Measurements from ENCODE around the gene PGBD1.
"Not testable (repeated sequence)": the region's sequence is repeated elsewhere in the genome, so short reads cannot be mapped to it uniquely, and the experiment has no call there.

The PGBD1 gene

DNA sequence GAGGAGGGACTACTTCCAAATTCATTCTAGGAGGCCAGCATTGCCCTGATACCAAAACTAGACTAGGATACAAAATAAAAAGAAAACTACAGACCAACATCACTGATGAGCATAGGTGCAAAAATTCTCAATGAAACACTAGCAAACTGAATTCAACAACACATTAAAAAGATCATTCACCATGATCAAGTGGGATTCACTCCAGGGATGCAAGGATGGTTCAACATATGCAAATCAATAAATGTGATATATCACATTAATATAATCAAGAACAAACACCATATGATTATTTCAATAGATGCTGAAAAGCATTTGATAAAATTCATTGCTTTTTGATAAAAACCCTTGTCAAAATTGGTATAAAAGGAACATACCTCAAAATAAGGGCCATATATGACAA is 10.2 kb downstream of the PGBD1 start:
- TF ChIP-seq, protein P1, sequence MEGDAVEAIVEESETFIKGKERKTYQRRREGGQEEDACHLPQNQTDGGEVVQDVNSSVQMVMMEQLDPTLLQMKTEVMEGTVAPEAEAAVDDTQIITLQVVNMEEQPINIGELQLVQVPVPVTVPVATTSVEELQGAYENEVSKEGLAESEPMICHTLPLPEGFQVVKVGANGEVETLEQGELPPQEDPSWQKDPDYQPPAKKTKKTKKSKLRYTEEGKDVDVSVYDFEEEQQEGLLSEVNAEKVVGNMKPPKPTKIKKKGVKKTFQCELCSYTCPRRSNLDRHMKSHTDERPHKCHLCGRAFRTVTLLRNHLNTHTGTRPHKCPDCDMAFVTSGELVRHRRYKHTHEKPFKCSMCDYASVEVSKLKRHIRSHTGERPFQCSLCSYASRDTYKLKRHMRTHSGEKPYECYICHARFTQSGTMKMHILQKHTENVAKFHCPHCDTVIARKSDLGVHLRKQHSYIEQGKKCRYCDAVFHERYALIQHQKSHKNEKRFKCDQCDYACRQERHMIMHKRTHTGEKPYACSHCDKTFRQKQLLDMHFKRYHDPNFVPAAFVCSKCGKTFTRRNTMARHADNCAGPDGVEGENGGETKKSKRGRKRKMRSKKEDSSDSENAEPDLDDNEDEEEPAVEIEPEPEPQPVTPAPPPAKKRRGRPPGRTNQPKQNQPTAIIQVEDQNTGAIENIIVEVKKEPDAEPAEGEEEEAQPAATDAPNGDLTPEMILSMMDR (IDR thresholded peaks at IDR 0.05; ENCODE audit: extremely low read depth, insufficient read depth, missing control alignments), result no peak
- in situ Hi-C loops (cut with MboI; ENCODE audit: low pct_unique_long_range_greater_than_20kb, low sequenced_read_pairs, unreplicated experiment), result no loop called here
- no peak for DNase-seq (ENCODE audit: low spot score)

GRCh38 chr6:28295326-28295725 is 14.0 kb downstream of the PGBD1 start:
- no peak for DNase-seq (ENCODE audit: low spot score)
- TF ChIP-seq, protein P1 (IDR thresholded peaks at IDR 0.05; ENCODE audit: extremely low read depth, insufficient read depth, missing control alignments), result no peak
- in situ Hi-C loops (cut with MboI; ENCODE audit: low pct_unique_long_range_greater_than_20kb, low sequenced_read_pairs, unreplicated experiment), result no loop called here

- no peak for DNase-seq (ENCODE audit: low spot score)
- in situ Hi-C loops (cut with MboI; ENCODE audit: low pct_unique_long_range_greater_than_20kb, low sequenced_read_pairs, unreplicated experiment), result no loop called here
- TF ChIP-seq, protein P1 (IDR thresholded peaks at IDR 0.05; ENCODE audit: extremely low read depth, insufficient read depth, missing control alignments), result no peak
These were observed 15.2 kb downstream of the PGBD1 start for GRCh38 chr6:28296520-28297060.

GRCh38 chr6:28303570-28303969 is 22.2 kb downstream of the PGBD1 start:
- peak; percentile 49 for DNase-seq (ENCODE audit: low spot score)
- TF ChIP-seq, protein P1 (IDR thresholded peaks at IDR 0.05; ENCODE audit: extremely low read depth, insufficient read depth, missing control alignments), result no peak
- in situ Hi-C loops (cut with MboI; ENCODE audit: low pct_unique_long_range_greater_than_20kb, low sequenced_read_pairs, unreplicated experiment), result no loop called here

- in situ Hi-C loops (cut with MboI; ENCODE audit: low pct_unique_long_range_greater_than_20kb, low sequenced_read_pairs, unreplicated experiment); DNase-seq (ENCODE audit: low spot score): not testable (repeated sequence)
These were observed 25.0 kb downstream of the PGBD1 start for GRCh38 chr6:28306363-28306762.

DNA sequence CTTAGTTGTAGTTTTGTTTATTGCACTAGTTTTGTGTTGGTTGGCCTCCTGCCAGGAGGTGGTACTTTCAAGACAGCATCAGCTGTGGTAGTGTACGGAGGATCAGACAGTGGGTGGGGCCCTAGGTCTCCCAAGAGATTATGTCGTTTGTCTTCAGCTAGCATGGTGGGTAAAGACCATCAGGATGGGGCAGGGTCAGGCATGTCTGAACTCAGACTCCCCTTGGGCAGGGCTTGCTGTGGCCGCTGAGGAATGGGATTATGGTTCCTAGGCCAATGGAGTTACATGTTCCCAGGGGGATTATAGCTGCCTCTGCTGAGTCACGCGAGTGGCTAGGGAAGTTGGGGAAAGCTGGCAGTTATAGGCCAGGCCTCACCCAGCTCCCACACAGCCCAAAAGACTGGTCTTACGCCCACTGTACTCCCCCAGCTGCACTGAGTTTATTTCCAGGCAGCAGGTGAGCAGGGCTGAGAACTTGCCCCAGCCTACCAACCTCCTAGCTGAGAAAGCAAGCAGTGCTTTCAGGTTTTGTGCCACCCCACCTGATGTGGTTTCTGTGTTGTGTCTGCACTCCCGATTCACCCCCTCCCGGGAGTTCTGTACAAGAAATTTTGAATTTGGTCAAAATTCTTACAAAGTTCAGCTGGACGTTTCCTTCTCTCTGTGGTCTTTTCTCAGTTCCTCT is 29.9 kb downstream of the PGBD1 start:
- no peak for DNase-seq (ENCODE audit: low spot score)
- TF ChIP-seq, protein P1 (IDR thresholded peaks at IDR 0.05; ENCODE audit: extremely low read depth, insufficient read depth, missing control alignments), result no peak
- in situ Hi-C loops (cut with MboI; ENCODE audit: low pct_unique_long_range_greater_than_20kb, low sequenced_read_pairs, unreplicated experiment), result no loop called here

DNA sequence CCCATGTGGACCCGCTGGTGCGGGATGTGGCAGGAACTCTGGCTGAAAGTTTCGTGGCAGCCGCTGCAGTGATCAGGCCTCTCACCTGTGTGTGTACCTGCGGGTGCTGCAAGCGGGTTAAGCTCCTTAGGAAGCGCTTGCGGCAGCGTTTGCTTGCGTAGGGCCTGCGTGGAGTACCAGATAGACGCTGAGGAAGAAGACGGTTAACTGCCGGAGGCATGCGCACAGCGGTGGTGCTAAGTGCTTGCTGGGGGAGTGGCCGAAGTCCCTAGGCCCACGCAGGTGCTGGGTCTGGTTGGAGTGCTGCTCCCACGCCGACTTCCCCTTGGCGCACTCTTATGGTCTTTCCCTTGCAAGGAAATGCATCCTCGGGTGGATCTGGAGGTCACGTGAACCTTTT is 31.6 kb downstream of the PGBD1 start:
- TF ChIP-seq, protein P1 (IDR thresholded peaks at IDR 0.05; ENCODE audit: extremely low read depth, insufficient read depth, missing control alignments), result no peak
- no peak for DNase-seq (ENCODE audit: low spot score)
- in situ Hi-C loops (cut with MboI; ENCODE audit: low pct_unique_long_range_greater_than_20kb, low sequenced_read_pairs, unreplicated experiment), result no loop called here

Data from GM13977 (cell line).